Loucy (cell line): ENCODE measurements around the gene KCNN2.

Source experiments
- H2AFZ ChIP-seq: fragments of 200-600 bp; sonication (generic); 2 replicates; pipeline ENCODE4 v1.6.0; 2016; ENCODE audit warnings: antibody characterized with exemption, mild to moderate bottlenecking, low read length, moderate library complexity
- H3F3A ChIP-seq: fragments of 200-600 bp; 2 replicates; pipeline ENCODE4 v1.6.0; 2016; ENCODE audit warnings: antibody characterized with exemption, low read depth, mild to moderate bottlenecking
- H3K27me3 ChIP-seq: fragments of 200-600 bp; sonication (generic); 2 replicates; pipeline ENCODE4 v1.6.1; 2014; ENCODE audit warnings: low read length, mild to moderate bottlenecking; ENCODE audit not compliant: insufficient read depth, poor library complexity, severe bottlenecking
- H3K36me3 ChIP-seq: fragments of 200-600 bp; sonication (generic); 2 replicates; pipeline ENCODE4 v1.6.1; 2016; ENCODE audit warnings: low read length; ENCODE audit not compliant: insufficient read depth
- H3K4me1 ChIP-seq: fragments of 200-600 bp; sonication (generic); 2 replicates; pipeline ENCODE4 v1.5.1; 2014; ENCODE audit warnings: low read length, mild to moderate bottlenecking; ENCODE audit not compliant: insufficient read depth, poor library complexity, severe bottlenecking
- H3K4me2 ChIP-seq: fragments of 200-600 bp; sonication (generic); 2 replicates; pipeline ENCODE4 v1.6.0; 2014; ENCODE audit warnings: antibody characterized with exemption, low read length, low read depth, mild to moderate bottlenecking; ENCODE audit not compliant: poor library complexity, severe bottlenecking
- H3K4me3 ChIP-seq: fragments of 200-600 bp; sonication (generic); 2 replicates; pipeline ENCODE4 v1.5.1; 2014; ENCODE audit warnings: low read length, mild to moderate bottlenecking, mixed read lengths; ENCODE audit not compliant: poor library complexity, severe bottlenecking
- H3K79me2 ChIP-seq: fragments of 200-600 bp; sonication (generic); 2 replicates; pipeline ENCODE4 v1.6.1; 2014; ENCODE audit warnings: low read length; ENCODE audit not compliant: insufficient read depth
- H3K9ac ChIP-seq: fragments of 200-600 bp; sonication (generic); 2 replicates; pipeline ENCODE4 v1.6.0; 2014; ENCODE audit warnings: mild to moderate bottlenecking, low read depth, low read length, moderate library complexity; ENCODE audit not compliant: poor library complexity, severe bottlenecking
- H3K9me2 ChIP-seq: fragments of 200-600 bp; sonication (generic); replicated peaks from 2 replicates; pipeline ENCODE4 v1.6.1; 2016; ENCODE audit warnings: low read depth, low read length, mixed read lengths
- H3K9me3 ChIP-seq: fragments of 200-600 bp; sonication (generic); 2 replicates; pipeline ENCODE4 v1.6.1; 2014; ENCODE audit warnings: mild to moderate bottlenecking, antibody characterized with exemption, low read length, low read depth; ENCODE audit not compliant: insufficient read depth
- H4K20me1 ChIP-seq: fragments of 200-600 bp; sonication (generic); 2 replicates; pipeline ENCODE4 v1.6.0; 2014; ENCODE audit warnings: antibody characterized with exemption, low read length, mild to moderate bottlenecking; ENCODE audit not compliant: insufficient read depth, poor library complexity, severe bottlenecking
- EZH2phosphoT487 ChIP-seq: fragments of 200-600 bp; IDR thresholded peaks from 2 replicates; pipeline ENCODE4 v1.6.1; 2018; ENCODE audit warnings: antibody characterized with exemption, mild to moderate bottlenecking, moderate library complexity, borderline replicate concordance
- TF ChIP-seq, protein P1 (sequence below): fragments of 200-600 bp; sonication (generic); conservative IDR thresholded peaks from 2 replicates; pipeline ENCODE4 v1.5.1; 2014; ENCODE audit warnings: mild to moderate bottlenecking, antibody characterized with exemption, low read length

KCNN2 gene

DNA sequence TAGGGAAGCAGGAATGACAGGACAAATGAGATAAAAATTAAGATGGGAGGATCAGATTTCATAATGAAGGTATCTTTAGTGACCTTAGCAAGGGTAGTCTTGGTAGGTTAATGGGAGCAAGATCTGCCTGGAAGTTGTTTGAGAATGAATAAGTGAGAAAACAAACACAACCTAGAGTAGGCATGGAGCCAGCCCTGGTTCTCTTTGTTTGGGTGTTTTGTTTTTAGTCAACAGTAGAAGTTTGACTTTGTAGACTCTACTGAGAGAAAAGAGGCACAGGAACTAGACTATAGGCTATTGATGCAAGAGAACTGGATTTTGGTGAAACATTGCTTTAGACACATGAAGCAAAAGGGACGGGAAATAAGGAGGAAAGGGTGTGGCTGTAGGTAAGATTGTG, 40.3 kb downstream of the KCNN2 start:
- no peaks in the 10 kb centered on the region for H3K27me3 ChIP-seq
- H3K4me1 ChIP-seq: no peaks in the 10 kb centered on the region
- no peaks in the 10 kb centered on the region for H3K9me2 ChIP-seq
- no peaks in the 10 kb centered on the region for H4K20me1 ChIP-seq
- no peak overlapping the region for H2AFZ ChIP-seq
- no peak overlapping the region for H3K9ac ChIP-seq
- no peaks in the 10 kb centered on the region for H3K79me2 ChIP-seq
- H3K9me3 ChIP-seq: no peaks in the 10 kb centered on the region
- no peak for TF ChIP-seq EZH2phosphoT487
- TF ChIP-seq, protein P1, sequence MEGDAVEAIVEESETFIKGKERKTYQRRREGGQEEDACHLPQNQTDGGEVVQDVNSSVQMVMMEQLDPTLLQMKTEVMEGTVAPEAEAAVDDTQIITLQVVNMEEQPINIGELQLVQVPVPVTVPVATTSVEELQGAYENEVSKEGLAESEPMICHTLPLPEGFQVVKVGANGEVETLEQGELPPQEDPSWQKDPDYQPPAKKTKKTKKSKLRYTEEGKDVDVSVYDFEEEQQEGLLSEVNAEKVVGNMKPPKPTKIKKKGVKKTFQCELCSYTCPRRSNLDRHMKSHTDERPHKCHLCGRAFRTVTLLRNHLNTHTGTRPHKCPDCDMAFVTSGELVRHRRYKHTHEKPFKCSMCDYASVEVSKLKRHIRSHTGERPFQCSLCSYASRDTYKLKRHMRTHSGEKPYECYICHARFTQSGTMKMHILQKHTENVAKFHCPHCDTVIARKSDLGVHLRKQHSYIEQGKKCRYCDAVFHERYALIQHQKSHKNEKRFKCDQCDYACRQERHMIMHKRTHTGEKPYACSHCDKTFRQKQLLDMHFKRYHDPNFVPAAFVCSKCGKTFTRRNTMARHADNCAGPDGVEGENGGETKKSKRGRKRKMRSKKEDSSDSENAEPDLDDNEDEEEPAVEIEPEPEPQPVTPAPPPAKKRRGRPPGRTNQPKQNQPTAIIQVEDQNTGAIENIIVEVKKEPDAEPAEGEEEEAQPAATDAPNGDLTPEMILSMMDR: no peak
- H3K4me3 ChIP-seq: no peak overlapping the region
- no peaks in the 10 kb centered on the region for H3K36me3 ChIP-seq
- H3K4me2 ChIP-seq: no peak overlapping the region
- no peaks in the 10 kb centered on the region for H3F3A ChIP-seq

- H2AFZ ChIP-seq: no peak overlapping the region
- H3K4me2 ChIP-seq: no peak overlapping the region
- no peaks in the 10 kb centered on the region for H3K9me2 ChIP-seq
- no peaks in the 10 kb centered on the region for H3K79me2 ChIP-seq
- no peaks in the 10 kb centered on the region for H3K27me3 ChIP-seq
- no peak overlapping the region for H3K9ac ChIP-seq
- no peaks in the 10 kb centered on the region for H3K36me3 ChIP-seq
- no peaks in the 10 kb centered on the region for H4K20me1 ChIP-seq
- TF ChIP-seq, protein P1: no peak
- TF ChIP-seq EZH2phosphoT487: no peak
- no peak overlapping the region for H3K4me3 ChIP-seq
- no peaks in the 10 kb centered on the region for H3K9me3 ChIP-seq
- H3K4me1 ChIP-seq: no peaks in the 10 kb centered on the region
- H3F3A ChIP-seq: no peaks in the 10 kb centered on the region
Measured at GRCh38 chr5:114407783-114408182, 45.9 kb downstream of the KCNN2 start.

- Histone ChIP-seq H3K9me3 (no peaks in the 10 kb centered on the region), H3K4me2 (no peak overlapping the region), H4K20me1 (no peaks in the 10 kb centered on the region), H3K9me2 (no peaks in the 10 kb centered on the region), H3K36me3 (no peaks in the 10 kb centered on the region), H3K4me1 (no peaks in the 10 kb centered on the region), H3K4me3 (no peak overlapping the region), H2AFZ (no peak overlapping the region), H3K9ac (no peak overlapping the region), H3F3A (no peaks in the 10 kb centered on the region), H3K79me2 (no peaks in the 10 kb centered on the region), H3K27me3 (no peaks in the 10 kb centered on the region)
- TF ChIP-seq, protein P1: no peak
- no peak for TF ChIP-seq EZH2phosphoT487
Measured at GRCh38 chr5:114408847-114409246, 47.0 kb downstream of the KCNN2 start.
